ENCODE results near the gene UGT2B10. TPM values are rescaled to one million over a fixed set of nuclear protein-coding genes. Genes with fewer than 3 reads are reported as not detected.
"Not testable (repeated sequence)": the region's sequence is repeated elsewhere in the genome, so short reads cannot be mapped to it uniquely, and the experiment has no call there.

UGT2B10 gene
- total and polyA plus RNA-seq, 10 donors, result not detected

- no peak for DNase-seq
- intact Hi-C loops (cut with DNase I; ENCODE audit: low total_unique reads), result no loop called here
- Histone ChIP-seq H3K4me3 (no peak overlapping the region), H3K36me3 (no peaks in the 10 kb centered on the region), H3K27ac (no peak overlapping the region), H3K9me3 (no peaks in the 10 kb centered on the region), H3K27me3 (replicated peaks in 1 of 7) (no peaks in the 10 kb centered on the region), H3K4me1 (no peaks in the 10 kb centered on the region)
- TF ChIP-seq POLR2A (IDR thresholded peaks at IDR 0.05) (no peak), POLR2AphosphoS5 (IDR thresholded peaks at IDR 0.05) (no peak), CTCF (IDR thresholded peaks at IDR 0.05 in 8 of 11, conservative IDR thresholded peaks at IDR 0.05 in 3 of 11) (no peak)
- 38 to 50% (median 48%) methylated on average over 3 of the region's 3 CpGs for WGBS, 5 donors
Observed at GRCh38 chr4:68797618-68798017, 18.2 kb upstream of the UGT2B10 start.

GRCh38 chr4:68803013-68803412 lies 12.8 kb upstream of the UGT2B10 start:
- no peak for DNase-seq
- no peaks in the 10 kb centered on the region for H3K4me1 ChIP-seq
- H3K36me3 ChIP-seq, result no peaks in the 10 kb centered on the region
- intact Hi-C loops (cut with DNase I; ENCODE audit: low total_unique reads), result no loop called here
- H3K4me3 ChIP-seq, result no peak overlapping the region
- WGBS, 5 donors, result 89 to 93% (median 90%) methylated on average over 4 of the region's 4 CpGs
- H3K9me3 ChIP-seq, result peaks cover 0 to 11% (median 2%) of the 10 kb centered on the region in 8 donors
- TF ChIP-seq POLR2A (IDR thresholded peaks at IDR 0.05) (no peak), POLR2AphosphoS5 (IDR thresholded peaks at IDR 0.05) (no peak), CTCF (IDR thresholded peaks at IDR 0.05 in 8 of 11, conservative IDR thresholded peaks at IDR 0.05 in 3 of 11) (no peak)
- no peaks in the 10 kb centered on the region for H3K27me3 ChIP-seq (replicated peaks in 1 of 7)
- no peak overlapping the region for H3K27ac ChIP-seq

GRCh38 chr4:68808060-68808459 lies 7.7 kb upstream of the UGT2B10 start:
- WGBS, 5 donors, result 44 to 64% (median 47%) methylated on average over 2 of the region's 2 CpGs
- Histone ChIP-seq H3K36me3 (no peaks in the 10 kb centered on the region), H3K27ac (no peak overlapping the region), H3K4me1 (no peaks in the 10 kb centered on the region), H3K9me3 (peaks cover 0 to 11% (median 2%) of the 10 kb centered on the region in 8 donors), H3K4me3 (no peak overlapping the region), H3K27me3 (replicated peaks in 1 of 7) (no peaks in the 10 kb centered on the region)
- TF ChIP-seq POLR2AphosphoS5 (IDR thresholded peaks at IDR 0.05), result no peak
- TF ChIP-seq CTCF (IDR thresholded peaks at IDR 0.05 in 8 of 11, conservative IDR thresholded peaks at IDR 0.05 in 3 of 11), result no peak
- no peak for TF ChIP-seq POLR2A (IDR thresholded peaks at IDR 0.05)
- intact Hi-C loops (cut with DNase I; ENCODE audit: low total_unique reads), result no loop called here
- DNase-seq, result no peak

GRCh38 chr4:68810919-68811318 lies 4.9 kb upstream of the UGT2B10 start:
- intact Hi-C loops (cut with DNase I; ENCODE audit: low total_unique reads), result no loop called here
- DNase-seq, result no peak
- H3K9me3 ChIP-seq, result peaks cover 0 to 11% (median 2%) of the 10 kb centered on the region in 8 donors
- 67 to 89% (median 75%) methylated on average over 2 of the region's 2 CpGs for WGBS, 5 donors
- no peak overlapping the region for H3K4me3 ChIP-seq
- no peaks in the 10 kb centered on the region for H3K4me1 ChIP-seq
- H3K27ac ChIP-seq, result no peak overlapping the region
- H3K36me3 ChIP-seq, result no peaks in the 10 kb centered on the region
- TF ChIP-seq CTCF (IDR thresholded peaks at IDR 0.05 in 8 of 11, conservative IDR thresholded peaks at IDR 0.05 in 3 of 11) (no peak), POLR2A (IDR thresholded peaks at IDR 0.05) (no peak), POLR2AphosphoS5 (IDR thresholded peaks at IDR 0.05) (no peak)
- H3K27me3 ChIP-seq (replicated peaks in 1 of 7), result no peaks in the 10 kb centered on the region

GRCh38 chr4:68816410-68817265 lies 844 bp downstream of the UGT2B10 start:
- H3K27ac ChIP-seq; DNase-seq; H3K9me3 ChIP-seq; H3K27me3 ChIP-seq (replicated peaks in 1 of 7); H3K4me3 ChIP-seq; H3K4me1 ChIP-seq; intact Hi-C loops (cut with DNase I; ENCODE audit: low total_unique reads); H3K36me3 ChIP-seq: not testable (repeated sequence)
- WGBS, 5 donors, result 54 to 69% (median 66%) methylated on average over 5 of the region's 5 CpGs
